Kidney (tissue), 14 donors: ENCODE data around the gene CHMP4A. TPM values are rescaled to one million over a fixed set of nuclear protein-coding genes. Genes with fewer than 3 reads are reported as not detected.

Experiments used
- DNase-seq, 5 donors: peaks; one replicate each; pipeline ENCODE4 v3.0.0-alpha.2; 2013 to 2020
- FAIRE-seq: peaks from 2 replicates; lab custom pipeline; 2012; peaks lifted over from hg19 to GRCh38; lab: Jason Lieb, UNC
- H3K27ac ChIP-seq, 2 donors: one replicate each; pipeline ENCODE4 v1.7.0; 2013; ENCODE audit warnings: low read depth in 2 of 2, low read length in 2 of 2, inconsistent platforms in 1 of 2
- H3K27me3 ChIP-seq: one replicate; pipeline ENCODE4 v1.7.1; 2013; ENCODE audit warnings: low read length, inconsistent platforms; ENCODE audit not compliant: control insufficient read depth, insufficient read depth
- H3K36me3 ChIP-seq, 3 donors: one replicate each; pipeline versions ENCODE4 v1.7.0 to v1.7.1; 2013; ENCODE audit warnings: low read length in 3 of 3, control low read depth in 1 of 3, inconsistent platforms in 1 of 3; ENCODE audit not compliant: insufficient read depth in 3 of 3, control insufficient read depth in 2 of 3
- H3K4me1 ChIP-seq, 3 donors: one replicate each; pipeline versions ENCODE4 v1.7.0 to v1.7.1; 2013; ENCODE audit warnings: low read length in 3 of 3, inconsistent platforms in 1 of 3, low read depth in 1 of 3; ENCODE audit not compliant: control insufficient read depth in 2 of 3, insufficient read depth in 2 of 3
- H3K4me3 ChIP-seq, 3 donors: one replicate each; pipeline versions ENCODE4 v1.7.0 to v1.8.1; 2013; ENCODE audit warnings: low read length in 3 of 3, control low read depth in 1 of 3, inconsistent platforms in 1 of 3
- H3K9ac ChIP-seq, 3 donors: one replicate each; pipeline versions ENCODE4 v1.7.0 to v1.7.1; 2013; ENCODE audit warnings: low read length in 3 of 3, control low read depth in 1 of 3, inconsistent platforms in 1 of 3
- H3K9me3 ChIP-seq, 3 donors: one replicate each; pipeline versions ENCODE4 v1.7.0 to v1.7.1; 2013; ENCODE audit warnings: low read length in 3 of 3, control low read depth in 1 of 3, inconsistent platforms in 1 of 3; ENCODE audit not compliant: control insufficient read depth in 2 of 3, insufficient read depth in 1 of 3
- intact Hi-C: fragments of 100-400 bp; cut with DNase I; formaldehyde crosslinking; loops from one replicate; pipeline ENCODE4 v1.11.1; 2022
- polyA plus RNA-seq: library from polyadenylated mRNA; stranded (reverse); fragments of 350-450 nt; fragmentation: Illumina TruSeq; extraction: RNeasy Lipid Tissue Mini Kit (QIAGEN cat#74804); gene quantifications from one replicate; pipeline ENCODE4 v1.2.3, GENCODE V29; 2014; ENCODE audit warnings: low read depth, low replicate concordance; ENCODE audit not compliant: insufficient read depth
- total RNA-seq: library from RNA; stranded (reverse); fragmentation: NEBNext Ultra II Directional; extraction: Animal tissue kit (Norgen Biotek cat#: 25700); gene quantifications from one replicate; pipeline ENCODE4 v1.2.1, GENCODE V29; 2021
- TF ChIP-seq, protein P1 (sequence below): IDR thresholded peaks from 3 replicates; pipeline ENCODE4 v1.5.1; 2012; ENCODE audit warnings: mild to moderate bottlenecking, moderate library complexity, borderline replicate concordance; ENCODE audit not compliant: insufficient read depth; ENCODE audit errors: extremely low read depth
- donor health status: control.
- donor health status: control.
- donor health status: control.
- donor health status: control.
- donor health status: control.
- donor health status: DM: yes; HTN: yes; CAD: no.
- donor health status: Normal renal cell carcinoma (clear cell type).

The CHMP4A gene
- total and polyA plus RNA-seq, 2 donors from 2014 or later = 65.1 to 72.2 TPM

DNA sequence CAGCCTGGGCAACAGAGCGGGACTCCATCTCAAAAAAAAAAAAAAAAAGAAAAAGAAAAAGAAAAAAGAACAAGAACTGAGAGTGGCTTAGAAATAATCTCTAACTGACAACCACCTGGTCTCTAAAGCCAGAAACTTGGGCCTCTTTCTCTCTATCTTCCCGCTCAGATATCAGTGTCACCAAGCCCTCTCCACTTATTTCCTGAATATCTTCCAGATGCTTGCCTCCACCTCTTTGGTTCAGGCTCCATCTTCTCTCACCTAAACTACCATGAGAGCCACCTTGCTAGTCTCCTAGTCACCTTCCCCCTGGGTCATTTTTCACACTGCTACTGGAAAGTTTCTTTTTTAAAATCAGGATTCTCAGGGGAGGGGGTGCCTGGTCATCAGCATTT, 16.2 kb downstream of the CHMP4A start:
- DNase-seq (no peak), FAIRE-seq (no peak)
- Histone ChIP-seq H3K27ac (no peak overlapping the region), H3K4me1 (peaks cover 0 to 13% (median 11%) of the 10 kb centered on the region in 3 donors), H3K9ac (no peak overlapping the region), H3K9me3 (no peaks in the 10 kb centered on the region), H3K4me3 (no peak overlapping the region), H3K27me3 (no peaks in the 10 kb centered on the region), H3K36me3 (peaks cover 0 to 10% (median 8%) of the 10 kb centered on the region in 3 donors)
- intact Hi-C loops = no loop called here
- TF ChIP-seq, protein P1, sequence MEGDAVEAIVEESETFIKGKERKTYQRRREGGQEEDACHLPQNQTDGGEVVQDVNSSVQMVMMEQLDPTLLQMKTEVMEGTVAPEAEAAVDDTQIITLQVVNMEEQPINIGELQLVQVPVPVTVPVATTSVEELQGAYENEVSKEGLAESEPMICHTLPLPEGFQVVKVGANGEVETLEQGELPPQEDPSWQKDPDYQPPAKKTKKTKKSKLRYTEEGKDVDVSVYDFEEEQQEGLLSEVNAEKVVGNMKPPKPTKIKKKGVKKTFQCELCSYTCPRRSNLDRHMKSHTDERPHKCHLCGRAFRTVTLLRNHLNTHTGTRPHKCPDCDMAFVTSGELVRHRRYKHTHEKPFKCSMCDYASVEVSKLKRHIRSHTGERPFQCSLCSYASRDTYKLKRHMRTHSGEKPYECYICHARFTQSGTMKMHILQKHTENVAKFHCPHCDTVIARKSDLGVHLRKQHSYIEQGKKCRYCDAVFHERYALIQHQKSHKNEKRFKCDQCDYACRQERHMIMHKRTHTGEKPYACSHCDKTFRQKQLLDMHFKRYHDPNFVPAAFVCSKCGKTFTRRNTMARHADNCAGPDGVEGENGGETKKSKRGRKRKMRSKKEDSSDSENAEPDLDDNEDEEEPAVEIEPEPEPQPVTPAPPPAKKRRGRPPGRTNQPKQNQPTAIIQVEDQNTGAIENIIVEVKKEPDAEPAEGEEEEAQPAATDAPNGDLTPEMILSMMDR = no peak

DNA sequence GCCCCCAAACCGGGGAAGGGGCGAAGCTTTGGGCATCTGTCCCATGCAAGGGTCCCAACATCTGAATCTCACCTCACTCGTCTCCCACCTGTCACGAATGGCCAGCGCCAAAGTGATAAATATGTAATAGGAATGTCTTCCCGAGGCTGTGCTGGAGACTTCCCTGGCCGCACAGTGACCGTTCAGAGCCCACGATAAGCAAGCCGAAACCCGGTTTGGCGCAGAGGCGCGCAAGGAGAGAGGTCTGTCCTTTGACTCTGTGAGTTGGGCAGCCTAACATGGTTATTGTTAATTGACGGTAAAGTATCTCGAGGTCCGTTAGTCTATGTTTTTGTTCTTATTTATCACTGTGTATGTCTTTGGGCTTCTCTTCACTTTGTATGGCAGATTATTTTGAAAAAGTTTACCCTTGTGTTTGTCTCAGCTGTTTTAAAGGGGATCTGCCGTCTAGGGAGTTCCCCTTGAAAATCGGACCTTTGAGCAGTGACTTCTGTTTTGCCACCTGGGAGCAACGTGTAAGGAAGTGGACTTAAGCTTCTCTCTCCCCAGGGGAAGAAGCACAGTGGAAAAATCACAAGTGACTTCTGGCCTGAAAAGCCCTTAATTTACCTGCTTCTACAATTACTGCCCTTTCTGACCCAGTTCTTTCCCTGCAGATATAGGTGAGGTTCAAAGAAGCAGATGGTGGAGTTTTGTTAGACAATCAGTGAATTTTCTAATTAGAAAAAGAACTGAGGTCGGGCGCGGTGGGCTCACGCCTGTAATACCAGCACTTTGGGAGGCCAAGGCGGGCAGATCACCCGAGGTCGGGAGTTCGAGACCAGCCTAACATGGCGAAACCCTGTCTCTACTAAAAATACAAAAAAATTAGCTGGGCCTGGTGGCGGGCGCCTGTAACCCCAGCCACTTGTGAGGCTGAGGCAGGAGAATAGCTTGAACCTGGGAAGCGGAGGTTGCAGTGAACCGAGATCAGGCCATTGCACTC, 16.9 kb downstream of the CHMP4A start:
- H3K27me3 ChIP-seq = no peaks in the 10 kb centered on the region

DNA sequence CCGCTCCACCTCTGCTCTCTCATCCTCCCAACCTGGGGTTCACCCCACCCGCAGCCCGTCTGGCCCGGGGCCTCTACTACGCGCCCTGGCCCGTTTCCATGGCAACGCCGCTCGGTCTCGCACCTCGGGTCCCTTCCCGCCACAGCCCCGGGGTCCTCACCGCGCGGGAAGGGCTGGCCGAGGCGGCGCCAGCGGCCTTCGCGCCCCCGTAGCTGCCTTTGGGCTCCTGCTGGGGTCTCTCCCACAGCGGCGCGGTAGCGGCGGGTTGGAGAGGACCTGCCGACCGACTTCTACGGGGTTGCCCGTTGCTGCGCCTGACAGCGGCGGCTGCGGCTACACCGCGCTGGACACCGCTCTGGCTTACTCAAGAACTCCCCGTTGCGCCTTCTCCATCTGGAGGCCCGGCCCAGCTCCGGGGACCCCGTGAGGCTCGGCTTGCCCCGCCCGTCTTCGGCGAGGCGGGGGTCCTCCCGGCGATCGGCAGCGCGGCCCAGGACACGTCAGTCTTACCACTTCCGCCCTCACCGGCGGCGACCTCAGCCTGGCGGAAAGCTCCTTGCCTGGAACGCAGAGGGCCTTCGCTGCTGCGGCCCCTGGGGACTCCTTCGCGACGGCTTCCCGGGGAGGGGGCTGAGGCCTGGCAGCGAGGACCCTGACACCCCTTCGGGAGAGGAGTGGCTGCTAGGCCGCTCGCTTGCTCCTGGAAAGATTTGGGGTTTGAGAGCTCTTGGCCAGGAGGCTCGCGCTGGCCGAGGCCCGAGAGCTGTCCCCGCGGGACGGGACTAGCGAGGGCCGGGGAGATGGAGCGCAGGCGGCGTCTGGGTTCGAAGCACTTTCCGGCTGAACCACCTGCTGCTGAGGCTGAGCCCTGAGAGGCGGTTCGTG, 17.9 kb downstream of the CHMP4A start, which contains the start of gene TM9SF1:
TM9SF1 (minus strand) TSS at position 256 of the 885 bp plus-strand sequence. CDS start 422 bp downstream, outside the sequence.
- Histone ChIP-seq H3K27ac (peak within 1 kb of the TSS; percentile 94 to 99), H3K27me3 (no peaks in the 10 kb centered on the region), H3K36me3 (peaks cover 0 to 21% (median 10%) of the 10 kb centered on the region in 3 donors), H3K9me3 (no peaks in the 10 kb centered on the region), H3K4me3 (peak within 1 kb of the TSS; percentile 74 to 88 (median 78)), H3K4me1 (peaks cover 0 to 13% (median 11%) of the 10 kb centered on the region in 3 donors), H3K9ac (peak within 1 kb of the TSS; percentile 79 to 98 (median 95))
- TF ChIP-seq, protein P1 = no peak
- DNase-seq (peak; percentile 91 to 96 (median 93)), FAIRE-seq (no peak)
- intact Hi-C loops = no loop called here

More for the DNA sequence above, 16.9 kb downstream of the CHMP4A start:
- TF ChIP-seq, protein P1 = no peak
- H3K4me3 ChIP-seq = peak overlapping the region; percentile 74 to 88 (median 78)
- peak overlapping the region; percentile 94 to 99 for H3K27ac ChIP-seq
- intact Hi-C loops = no loop called here
- no peaks in the 10 kb centered on the region for H3K9me3 ChIP-seq
- FAIRE-seq (no peak), DNase-seq (peak in 3 of 5 donors; percentile 16 to 64 (median 55))
- H3K36me3 ChIP-seq = peaks cover 0 to 17% (median 10%) of the 10 kb centered on the region in 3 donors
- peak overlapping the region; percentile 79 to 98 (median 95) for H3K9ac ChIP-seq
- peaks cover 0 to 13% (median 11%) of the 10 kb centered on the region in 3 donors for H3K4me1 ChIP-seq
